ENCODE results near the gene ZPR1.

GRCh38 chr11:116725434-116726221, 62.2 kb downstream of the ZPR1 start:
- TF ChIP-seq CTCF (conservative IDR thresholded peaks at IDR 0.05; ENCODE audit: low read depth, low read length) (no peak), EZH2 (IDR thresholded peaks at IDR 0.05; ENCODE audit: low read length, unreplicated experiment) (no peak), EZH2phosphoT487 (IDR thresholded peaks at IDR 0.05; ENCODE audit: borderline replicate concordance, low read length) (no peak)

All from PC-3 (cell line).